Measurements from ENCODE around the gene NUP50.

DNA sequence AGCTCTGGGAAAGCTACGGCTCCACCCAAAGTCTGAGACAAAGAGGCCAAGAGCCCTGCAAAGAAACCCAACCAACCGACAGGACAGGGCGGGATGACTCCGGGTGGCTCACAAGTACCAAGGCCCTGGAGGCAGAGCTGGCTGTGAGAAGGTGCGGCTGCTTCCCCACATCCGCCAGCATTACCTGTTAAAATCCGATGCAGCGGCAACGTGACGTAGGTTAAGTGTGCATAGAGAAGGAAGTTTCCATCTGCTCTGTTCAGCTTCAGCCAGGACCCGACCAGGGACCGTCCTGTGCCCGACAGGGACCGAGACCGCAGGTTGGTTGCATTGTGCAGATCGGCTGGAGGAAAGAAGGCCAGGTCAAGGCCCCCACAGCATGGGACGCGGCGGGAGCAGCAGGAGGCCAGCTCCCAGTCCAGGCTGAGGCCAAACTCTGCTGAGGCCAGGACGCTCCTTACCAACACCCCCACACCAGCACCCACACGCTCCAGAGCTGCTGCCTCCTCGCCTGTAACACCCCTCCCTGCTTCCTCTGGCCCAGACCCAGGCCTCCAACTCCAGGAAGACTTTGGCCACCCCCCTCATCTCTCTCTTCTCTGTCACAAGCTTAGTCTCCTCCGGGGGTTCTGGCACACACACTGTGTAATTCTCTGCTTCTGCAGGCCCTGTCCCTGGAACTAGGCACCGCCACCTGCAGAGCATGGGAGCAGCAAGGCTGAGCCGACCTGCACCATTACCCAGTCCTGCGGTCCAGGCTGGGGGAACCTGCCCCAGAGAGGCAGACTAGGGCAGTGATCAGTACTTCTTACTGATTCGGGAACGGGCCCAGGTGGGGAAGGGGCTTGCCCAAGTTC lies 34.1 kb downstream of the NUP50 start:
- TF ChIP-seq, protein P1, sequence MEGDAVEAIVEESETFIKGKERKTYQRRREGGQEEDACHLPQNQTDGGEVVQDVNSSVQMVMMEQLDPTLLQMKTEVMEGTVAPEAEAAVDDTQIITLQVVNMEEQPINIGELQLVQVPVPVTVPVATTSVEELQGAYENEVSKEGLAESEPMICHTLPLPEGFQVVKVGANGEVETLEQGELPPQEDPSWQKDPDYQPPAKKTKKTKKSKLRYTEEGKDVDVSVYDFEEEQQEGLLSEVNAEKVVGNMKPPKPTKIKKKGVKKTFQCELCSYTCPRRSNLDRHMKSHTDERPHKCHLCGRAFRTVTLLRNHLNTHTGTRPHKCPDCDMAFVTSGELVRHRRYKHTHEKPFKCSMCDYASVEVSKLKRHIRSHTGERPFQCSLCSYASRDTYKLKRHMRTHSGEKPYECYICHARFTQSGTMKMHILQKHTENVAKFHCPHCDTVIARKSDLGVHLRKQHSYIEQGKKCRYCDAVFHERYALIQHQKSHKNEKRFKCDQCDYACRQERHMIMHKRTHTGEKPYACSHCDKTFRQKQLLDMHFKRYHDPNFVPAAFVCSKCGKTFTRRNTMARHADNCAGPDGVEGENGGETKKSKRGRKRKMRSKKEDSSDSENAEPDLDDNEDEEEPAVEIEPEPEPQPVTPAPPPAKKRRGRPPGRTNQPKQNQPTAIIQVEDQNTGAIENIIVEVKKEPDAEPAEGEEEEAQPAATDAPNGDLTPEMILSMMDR (IDR thresholded peaks at IDR 0.05) = no peak
- TF ChIP-seq POLR2A (IDR thresholded peaks at IDR 0.05) = no peak

Measured in right lobe of liver (tissue), 4 donors.